Stimulated activated CD4-positive, alpha-beta T cell treated with anti-CD3 and anti-CD28 coated beads, TNF-alpha, amount 100 ng/mL, for 1 hour (primary cell): ENCODE data around the gene RRP1.
A peak's percentile ranks its signal among the peaks of the same experiment; 100 is the strongest.

ENCODE experiments used
- DNase-seq, 3 donors: peaks; one replicate each; pipeline ENCODE4 v3.0.0-alpha.2; 2020; ENCODE audit warnings: low read depth in 3 of 3, low spot score in 1 of 3

RRP1 gene

DNA sequence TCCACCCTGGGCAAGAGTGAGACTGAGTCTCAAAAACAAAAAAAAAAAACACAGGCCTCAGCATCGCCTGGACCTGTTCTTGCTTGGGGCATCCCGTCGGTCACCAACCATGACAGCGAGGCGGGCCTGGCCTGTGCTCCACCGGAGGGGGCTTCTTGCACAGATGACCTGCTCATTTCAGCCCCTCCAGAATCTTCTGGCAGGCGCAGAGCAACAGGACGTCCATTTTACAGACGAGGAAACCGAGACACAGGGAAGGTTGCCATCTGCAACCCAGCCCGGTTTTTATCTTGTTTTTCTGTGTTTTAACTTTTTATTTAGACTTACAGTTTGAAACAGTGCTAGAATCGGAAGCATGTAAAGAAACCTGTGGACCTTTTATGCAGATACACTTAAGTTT is 14.2 kb upstream of the RRP1 start:
- no peak for DNase-seq

- peak; percentile 54 to 72 (median 70) for DNase-seq
These were observed 13.5 kb upstream of the RRP1 start, which contains the start of gene CSTB for GRCh38 chr21:43775795-43776430. Gene CSTB, minus strand, starts transcription at chr21:43776308. Its CDS starts 39 bp downstream, at chr21:43776269.

GRCh38 chr21:43777953-43778352 is 11.4 kb upstream of the RRP1 start:
- no peak for DNase-seq

GRCh38 chr21:43778469-43779335 is 10.7 kb upstream of the RRP1 start:
- no peak for DNase-seq

DNA sequence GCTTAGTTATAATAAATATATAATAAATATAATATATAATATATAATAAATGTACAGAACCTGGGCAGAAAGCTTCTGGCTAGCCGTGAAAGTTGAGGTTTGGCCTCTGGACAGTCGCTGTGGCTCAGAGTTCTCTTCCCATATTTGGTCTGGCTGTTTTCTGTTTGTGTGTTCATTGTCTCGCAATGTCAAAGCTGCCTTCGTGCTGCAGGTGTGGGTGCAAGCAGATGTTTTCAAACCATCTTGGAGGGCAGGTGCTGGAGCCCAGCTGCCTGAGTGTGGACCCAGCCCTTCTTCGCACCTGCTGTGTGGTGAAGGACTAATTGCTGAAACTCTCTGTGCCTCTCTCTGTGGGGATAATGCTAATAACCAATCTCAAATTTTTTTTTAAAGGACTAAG is 9.7 kb upstream of the RRP1 start:
- DNase-seq: no peak

GRCh38 chr21:43781846-43782245 is 7.5 kb upstream of the RRP1 start:
- no peak for DNase-seq

- no peak for DNase-seq
These were observed 6.8 kb upstream of the RRP1 start for GRCh38 chr21:43782431-43783097.

- no peak for DNase-seq
These were observed 6.2 kb upstream of the RRP1 start for GRCh38 chr21:43783098-43783700.

DNA sequence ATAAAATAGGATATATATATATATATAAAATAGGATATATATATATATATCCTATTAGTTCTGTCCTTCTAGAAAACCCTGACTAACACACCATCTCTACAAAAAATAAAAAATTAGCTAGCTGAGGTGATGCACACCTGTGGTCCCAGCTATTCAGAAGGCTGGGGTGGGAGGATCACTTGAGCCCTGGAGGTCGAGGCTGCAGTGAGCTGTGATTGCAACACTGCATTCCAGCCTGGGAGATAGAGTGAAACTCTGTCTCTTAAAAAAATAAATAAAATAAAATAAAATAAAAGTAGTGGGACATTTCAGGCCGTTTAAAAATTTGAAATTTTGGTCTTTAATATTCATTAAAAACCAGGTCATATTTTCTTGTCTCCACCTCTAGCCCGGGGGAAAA is 4.2 kb upstream of the RRP1 start:
- no peak for DNase-seq

DNA sequence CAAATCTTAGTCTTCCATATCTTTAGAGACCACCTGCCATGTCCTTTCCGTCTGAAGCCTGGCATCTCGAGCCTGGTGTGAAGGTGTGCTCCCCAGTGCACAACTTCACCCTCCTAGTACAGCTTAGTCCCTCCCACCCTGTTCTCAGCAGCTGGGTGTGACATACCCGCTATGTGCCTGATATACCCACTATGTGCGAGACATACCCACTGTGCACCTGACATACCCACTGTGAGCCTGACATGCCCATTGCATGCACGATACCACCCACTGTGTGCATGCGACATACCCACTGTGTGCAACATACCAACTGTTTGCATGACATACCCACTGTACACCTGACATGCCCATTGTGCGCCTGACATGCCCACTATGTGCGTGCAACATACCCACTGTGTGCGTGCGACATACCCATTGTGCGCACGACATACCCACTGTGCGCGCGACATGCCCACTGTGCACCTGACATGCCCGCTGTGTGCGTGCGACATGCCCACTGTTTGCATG is 3.0 kb upstream of the RRP1 start:
- no peak for DNase-seq

DNA sequence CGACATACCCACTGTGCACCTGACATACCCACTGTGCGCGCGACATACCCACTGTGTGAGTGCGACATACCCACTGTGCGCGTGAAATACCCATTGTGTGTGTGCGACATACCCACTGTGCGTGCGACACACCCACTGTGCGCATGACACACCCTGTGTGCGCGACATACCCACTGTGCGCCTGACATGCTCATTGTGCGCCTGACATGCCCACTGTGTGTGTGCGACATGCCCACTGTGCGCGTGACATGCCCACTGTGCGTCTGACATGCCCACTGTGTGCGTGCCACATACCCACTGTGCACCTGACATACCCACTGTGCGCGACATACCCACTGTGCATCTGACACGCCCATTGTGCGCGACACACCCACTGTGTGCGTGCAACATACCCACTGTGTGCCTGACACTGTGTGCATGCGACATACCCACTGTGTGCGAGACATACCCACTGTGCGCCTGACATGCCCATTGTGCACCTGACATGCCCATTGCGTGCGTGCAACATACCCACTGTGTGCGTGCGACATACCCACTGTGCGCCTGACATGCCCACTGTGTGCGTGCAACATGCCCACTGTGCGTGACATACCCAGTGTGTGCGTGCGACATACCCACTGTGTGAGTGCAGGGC is 2.5 kb upstream of the RRP1 start:
- DNase-seq: no peak

DNA sequence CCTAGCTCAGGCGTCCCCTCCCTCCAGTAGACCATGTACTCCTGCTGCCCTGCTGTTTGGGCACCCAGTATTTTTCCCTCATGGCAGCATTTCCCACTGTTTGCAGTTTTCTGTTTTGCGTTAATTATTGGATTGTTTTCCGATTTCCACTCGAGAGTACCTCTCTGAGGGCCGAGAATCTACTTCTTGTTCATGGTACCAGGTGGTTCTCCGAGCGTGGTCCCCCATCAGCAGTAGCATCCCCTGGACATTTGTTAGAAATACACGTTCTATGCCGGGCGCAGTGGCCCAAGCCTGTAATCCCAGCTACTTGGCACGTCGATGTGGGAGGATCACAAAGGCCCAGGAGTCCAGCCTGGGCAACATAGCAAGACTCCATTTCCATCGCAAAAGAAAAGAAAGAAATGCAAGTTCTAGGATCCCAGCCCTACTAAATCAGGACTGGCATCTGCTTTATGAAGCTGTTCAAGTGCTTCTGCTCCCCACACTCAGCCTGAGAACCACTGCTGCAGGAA is 690 bp downstream of the RRP1 start:
- DNase-seq: no peak

- no peak for DNase-seq
These were observed 3.0 kb downstream of the RRP1 start for GRCh38 chr21:43792406-43792805.

GRCh38 chr21:43793243-43793642 is 3.9 kb downstream of the RRP1 start:
- no peak for DNase-seq

- no peak for DNase-seq
These were observed 4.9 kb downstream of the RRP1 start for GRCh38 chr21:43794311-43794710.

DNA sequence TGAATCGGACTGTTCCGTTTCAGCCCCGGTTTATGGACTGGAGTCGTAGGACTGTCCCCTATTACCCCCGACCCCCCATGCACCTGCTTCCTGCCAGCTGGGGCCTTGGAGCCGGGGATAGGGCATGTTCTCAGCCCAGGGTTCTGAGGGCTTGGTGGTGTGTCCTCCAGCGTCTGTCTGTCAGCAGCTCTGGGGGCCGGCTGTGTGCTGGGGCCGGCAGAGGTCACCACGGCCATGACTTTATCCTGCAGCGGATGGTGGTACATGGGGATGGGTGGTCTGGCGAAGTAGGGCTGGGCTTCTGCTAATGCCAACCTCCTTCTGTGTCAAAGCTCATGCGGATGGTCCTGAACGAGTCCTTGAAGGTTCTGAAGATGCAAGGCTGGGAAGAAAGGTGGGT is 5.5 kb downstream of the RRP1 start:
- no peak for DNase-seq

- DNase-seq: no peak
These were observed 8.0 kb downstream of the RRP1 start for GRCh38 chr21:43797415-43797814.

DNA sequence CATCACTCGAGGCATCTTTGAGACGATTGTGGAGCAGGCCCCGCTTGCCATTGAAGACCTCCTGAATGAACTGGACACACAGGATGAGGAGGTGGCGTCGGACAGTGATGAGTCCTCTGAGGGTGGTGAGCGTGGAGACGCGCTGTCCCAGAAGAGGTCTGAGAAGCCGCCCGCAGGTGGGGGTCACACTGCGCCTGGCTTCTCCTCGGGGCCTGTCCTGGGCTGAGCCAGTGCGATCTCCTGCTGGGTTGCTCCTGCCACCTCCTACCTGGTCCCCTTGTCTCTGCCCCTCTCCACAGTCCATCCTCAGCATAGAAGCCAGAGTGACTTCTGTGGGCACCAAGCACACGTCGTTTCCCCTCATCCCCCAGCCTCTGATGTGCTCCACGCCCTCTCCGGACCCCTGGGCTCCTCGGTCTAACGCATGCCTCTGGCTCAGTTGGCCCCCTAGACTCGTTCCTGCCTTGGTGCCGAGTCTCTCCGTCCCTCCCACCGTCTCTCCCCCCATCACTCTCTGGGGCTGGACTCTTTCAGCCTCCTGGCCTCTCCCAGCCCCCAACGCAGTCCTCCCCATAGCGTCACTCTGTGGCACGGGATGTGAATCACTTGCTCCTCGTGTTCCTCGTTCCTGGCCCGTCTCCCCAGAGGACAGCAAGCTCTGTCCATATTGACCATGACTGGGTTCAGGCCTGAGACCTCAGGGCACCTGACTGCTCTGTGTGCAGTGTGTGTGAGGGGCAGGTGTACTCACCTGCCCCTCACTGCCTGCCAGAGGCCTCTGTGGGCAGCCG is 8.7 kb downstream of the RRP1 start:
- DNase-seq: no peak

- no peak for DNase-seq
These were observed 10.0 kb downstream of the RRP1 start for GRCh38 chr21:43799301-43799840.

DNA sequence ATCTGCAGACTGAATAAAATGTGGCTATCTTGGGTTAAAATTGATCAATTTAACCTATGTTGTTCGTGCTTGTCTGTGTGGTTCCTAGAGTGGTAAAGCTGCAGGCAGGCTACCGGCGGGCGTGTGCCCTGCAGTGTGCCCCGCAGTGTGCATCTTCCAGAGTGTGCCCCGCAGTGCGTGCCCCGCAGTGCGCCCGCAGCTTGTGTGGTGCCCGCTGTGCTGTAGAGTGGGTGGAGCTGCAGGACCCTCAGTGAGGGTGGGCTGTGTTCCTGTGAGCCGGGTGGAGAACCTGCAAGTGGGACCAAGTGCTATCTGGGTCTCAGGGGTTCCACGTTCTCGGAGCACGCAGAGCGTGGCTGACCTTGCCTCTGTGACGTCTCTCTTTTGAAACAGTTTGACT is 10.7 kb downstream of the RRP1 start:
- DNase-seq: no peak
